GM21723 (cell line): ENCODE results near the gene SPACA7.
"Not testable (repeated sequence)": the region's sequence is repeated elsewhere in the genome, so short reads cannot be mapped to it uniquely, and the experiment has no call there.

Experiments
- ATAC-seq: cut with Tn5 transposase; IDR thresholded peaks from one replicate; pipeline ENCODE4 v1.9.1; 2021; ENCODE audit warnings: mild to moderate bottlenecking, moderate library complexity; ENCODE audit not compliant: unreplicated experiment

The SPACA7 gene

DNA sequence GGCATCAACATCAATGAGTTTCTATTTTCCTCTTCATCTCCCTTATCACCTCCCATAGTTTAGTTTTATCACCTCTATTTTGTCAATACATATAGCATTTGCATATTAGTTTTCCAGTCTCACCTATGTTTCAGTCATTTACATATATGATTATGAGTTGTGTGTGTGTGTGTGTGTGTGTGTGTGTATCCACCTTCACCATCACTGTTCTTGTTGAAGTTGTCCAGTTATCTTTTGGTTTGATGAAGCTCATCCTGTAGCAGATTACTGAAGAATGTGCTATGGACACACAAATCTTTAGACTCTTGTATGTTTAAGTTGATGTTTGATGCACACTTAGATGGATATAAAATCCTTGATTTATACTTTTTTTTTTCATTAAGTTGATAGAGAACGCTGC, 40.5 kb downstream of the SPACA7 start:
- no peak for ATAC-seq

DNA sequence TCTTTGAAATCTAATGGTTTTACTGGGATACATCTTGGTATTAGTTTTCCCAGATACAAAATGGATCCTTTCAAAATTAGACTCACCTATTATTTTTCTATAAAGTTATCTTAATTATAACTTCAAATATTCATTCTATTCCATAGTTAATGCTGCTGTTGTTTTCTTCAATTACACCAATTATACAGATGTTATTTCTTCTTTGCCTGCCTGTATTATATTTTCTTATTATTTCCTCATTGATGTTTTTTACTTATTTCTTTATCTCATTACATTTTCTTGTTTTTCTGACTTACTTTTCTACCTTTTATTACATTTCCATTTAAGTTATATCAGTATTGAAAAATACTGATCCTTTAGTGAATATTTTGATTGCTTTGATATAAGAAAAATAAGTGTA, 40.9 kb downstream of the SPACA7 start:
- ATAC-seq: no peak

- ATAC-seq: no peak
These were observed 47.9 kb downstream of the SPACA7 start for GRCh38 chr13:112424098-112424497.

DNA sequence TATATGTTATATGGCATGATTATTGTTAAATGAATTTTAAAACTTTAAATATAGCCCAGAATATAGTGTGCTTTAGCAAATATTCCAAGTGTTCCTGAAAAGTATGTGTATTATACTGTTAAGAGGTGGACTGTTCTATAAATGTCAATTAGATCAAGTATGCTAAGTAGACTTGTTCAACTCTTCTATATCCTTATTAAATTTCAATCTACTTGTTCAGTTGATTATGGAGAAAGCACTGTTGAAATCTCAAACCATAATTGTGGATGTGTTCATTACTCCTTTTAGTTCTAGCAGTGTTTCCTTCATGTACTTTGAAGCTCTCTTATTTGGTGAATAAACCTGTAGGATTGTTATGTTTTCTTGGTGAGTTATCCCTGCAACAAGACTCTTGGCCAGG, 52.5 kb downstream of the SPACA7 start:
- ATAC-seq: no peak

- no peak for ATAC-seq
These were observed 55.6 kb downstream of the SPACA7 start for GRCh38 chr13:112431734-112432133.

DNA sequence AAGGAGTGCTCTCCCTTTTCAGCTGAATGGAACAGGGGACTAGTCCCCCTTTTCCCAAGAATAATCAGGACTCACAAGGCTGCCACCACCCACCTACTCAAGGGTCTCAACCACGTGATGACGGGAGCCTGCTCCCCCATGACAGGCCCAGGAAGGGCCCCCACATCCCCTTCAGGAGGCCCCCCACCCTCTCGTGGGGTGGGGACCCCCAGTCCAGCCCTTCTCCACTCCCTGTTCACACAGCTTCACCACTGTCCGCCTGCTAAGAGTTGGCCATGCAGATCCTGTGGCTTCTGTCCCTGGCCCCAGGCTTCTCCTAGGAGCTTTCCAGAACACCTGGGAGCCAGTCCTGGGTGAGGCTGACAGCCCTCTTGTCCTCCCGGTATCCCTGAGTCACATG, 56.6 kb downstream of the SPACA7 start:
- not testable (repeated sequence) for ATAC-seq

DNA sequence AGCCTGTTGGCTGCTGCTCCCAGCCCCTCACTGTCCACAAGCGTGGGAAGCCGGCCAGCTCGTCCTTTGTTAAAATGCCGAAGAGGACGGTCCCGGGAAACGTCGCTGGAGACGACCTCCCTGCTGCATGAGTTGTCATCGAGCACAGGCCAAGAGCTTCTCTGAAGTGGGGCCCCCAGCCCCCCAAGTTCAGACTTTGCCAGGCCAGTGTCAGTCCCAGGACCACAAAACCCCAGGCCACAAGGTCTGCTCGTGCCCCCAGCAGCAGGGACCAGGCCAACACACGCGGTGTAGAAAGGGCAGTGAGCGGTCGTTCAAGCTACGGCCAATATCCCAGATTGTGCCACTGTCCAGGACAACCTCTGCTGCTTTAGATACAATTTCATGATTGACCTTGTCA, 57.4 kb downstream of the SPACA7 start:
- not testable (repeated sequence) for ATAC-seq

GRCh38 chr13:112434032-112434431, 57.9 kb downstream of the SPACA7 start:
- ATAC-seq: no peak

GRCh38 chr13:112434937-112435523, 58.9 kb downstream of the SPACA7 start:
- no peak for ATAC-seq

GRCh38 chr13:112435973-112436372, 59.8 kb downstream of the SPACA7 start:
- no peak for ATAC-seq

DNA sequence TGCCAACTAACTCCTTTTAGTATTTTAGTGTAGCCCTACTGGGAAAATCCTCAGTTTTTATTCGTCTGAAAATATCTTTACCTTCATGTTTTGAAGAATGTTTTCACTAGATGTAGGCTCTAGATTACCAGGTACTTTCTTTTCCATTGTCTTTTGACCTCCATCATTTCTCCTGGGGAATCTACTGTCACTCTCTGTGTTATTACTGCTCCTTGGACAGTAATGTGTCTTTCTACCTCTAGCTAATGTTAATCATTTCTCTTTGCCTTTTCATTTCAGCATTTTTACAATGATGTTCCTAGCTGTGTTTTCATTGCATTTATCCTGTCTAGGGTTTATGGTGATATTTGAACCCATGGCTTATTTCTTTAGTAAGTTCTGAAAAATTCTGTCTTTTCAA, 61.9 kb downstream of the SPACA7 start:
- no peak for ATAC-seq

- no peak for ATAC-seq
These were observed 62.4 kb downstream of the SPACA7 start for GRCh38 chr13:112438515-112438914.

DNA sequence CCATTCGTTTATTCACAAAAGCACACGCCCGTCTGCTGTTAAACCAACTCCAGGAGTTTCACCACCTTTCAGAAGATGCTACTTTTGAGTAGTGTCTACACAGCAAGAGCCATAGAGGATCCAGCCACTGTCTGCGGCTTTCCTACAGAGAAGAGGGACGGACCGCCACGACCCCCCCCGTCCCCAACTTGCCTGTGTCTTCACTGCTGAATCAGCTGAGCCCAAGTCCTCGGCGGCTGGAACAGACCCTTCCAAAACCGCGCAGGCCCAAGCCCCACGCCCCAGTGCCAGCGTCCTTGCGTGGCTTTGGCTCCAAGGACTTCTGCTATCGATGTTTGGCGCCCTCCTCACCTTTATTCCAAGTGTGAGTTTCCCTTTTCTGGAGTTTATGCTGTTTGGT, 65.1 kb downstream of the SPACA7 start:
- no peak for ATAC-seq

DNA sequence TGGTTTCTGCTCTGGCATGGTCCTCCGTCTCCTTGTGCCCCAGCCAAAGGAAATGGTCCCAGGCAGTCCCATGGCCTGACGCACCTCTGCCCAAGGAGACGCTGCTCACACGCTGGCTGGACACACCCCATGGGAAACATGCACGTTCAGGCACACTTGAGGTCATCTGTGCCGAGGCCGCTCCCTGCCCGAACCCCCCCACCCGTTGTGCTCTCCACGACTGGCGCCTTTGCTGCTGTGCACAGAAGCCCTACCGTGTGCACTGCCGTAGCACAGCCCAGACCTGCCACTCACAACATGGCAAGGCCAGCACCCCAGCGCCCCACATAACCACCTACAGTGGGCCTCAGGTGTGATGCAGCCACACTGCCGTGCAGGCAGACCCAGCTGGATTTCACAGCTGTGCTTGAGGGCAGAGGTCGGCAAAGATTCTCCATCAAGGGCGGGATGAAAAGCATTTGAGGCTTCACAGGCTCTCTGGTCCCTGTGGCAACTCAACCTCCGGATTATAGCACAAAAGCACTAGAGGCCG, 65.7 kb downstream of the SPACA7 start:
- ATAC-seq: no peak

DNA sequence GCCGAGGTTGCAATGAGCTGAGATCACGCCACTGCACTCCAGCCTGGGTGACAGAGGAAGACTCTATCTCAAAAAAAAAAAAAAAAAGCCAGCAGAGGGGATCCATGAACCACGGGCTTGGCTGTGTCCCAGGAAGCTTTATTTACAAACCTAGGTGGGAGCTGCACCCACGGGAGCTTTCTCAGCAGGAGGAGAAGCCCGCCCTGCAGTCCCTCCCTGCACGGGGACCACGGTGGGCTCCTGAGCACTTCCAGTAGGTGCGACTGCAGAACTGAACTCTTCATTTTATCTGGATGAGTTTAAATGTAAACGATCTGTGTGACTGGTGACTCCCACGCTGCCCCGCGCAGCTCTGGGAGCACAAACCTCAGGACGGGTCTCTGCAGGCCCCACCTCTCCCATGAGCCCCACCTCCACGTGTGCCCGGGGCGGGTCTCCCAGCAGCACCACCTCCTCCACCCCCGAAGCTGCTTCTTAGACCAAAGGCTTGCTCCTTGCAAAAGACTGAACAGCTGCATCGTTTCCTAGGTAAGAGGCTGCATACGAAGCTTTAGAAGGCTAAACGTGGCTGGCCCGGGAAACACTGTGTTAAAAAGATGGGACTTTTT, 66.4 kb downstream of the SPACA7 start:
- no peak for ATAC-seq

DNA sequence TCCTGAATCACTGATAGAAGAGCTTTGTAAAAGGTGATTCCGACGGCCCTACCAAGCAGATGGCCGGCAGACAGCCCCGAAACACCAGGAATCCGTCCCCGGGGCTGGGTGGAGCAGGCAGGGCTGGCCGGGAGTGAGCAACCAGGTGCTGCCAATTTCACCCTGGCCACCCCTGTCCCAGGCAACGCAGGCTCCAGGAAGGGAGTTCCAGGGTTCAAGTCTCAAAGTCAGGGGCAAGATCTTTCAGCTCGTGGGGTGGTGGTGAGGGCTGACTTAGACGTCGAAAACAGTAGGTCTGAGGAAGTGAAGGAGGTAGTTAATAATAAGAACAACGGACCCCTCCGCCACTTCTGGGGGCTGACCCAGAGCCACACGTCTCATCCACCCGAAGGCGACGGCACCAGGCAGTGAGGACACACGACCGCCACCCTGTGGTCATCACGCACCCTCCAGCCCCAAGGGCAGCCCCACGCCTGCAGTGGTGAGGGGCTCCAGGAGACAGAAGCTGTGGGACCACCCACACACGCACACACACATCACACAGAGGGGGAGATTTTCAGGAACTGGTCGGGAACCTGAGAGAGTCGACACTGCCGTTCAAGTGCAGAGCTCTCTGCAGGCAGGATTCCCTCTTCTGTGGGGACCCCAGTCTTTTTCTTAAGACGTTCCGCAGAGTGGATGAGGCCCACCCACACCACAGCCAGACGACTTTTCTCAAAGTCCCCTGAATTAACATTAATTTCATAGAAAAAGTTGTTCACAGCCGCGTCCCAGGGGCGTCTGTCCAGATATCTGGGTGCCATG, 67.2 kb downstream of the SPACA7 start:
- ATAC-seq: no peak

DNA sequence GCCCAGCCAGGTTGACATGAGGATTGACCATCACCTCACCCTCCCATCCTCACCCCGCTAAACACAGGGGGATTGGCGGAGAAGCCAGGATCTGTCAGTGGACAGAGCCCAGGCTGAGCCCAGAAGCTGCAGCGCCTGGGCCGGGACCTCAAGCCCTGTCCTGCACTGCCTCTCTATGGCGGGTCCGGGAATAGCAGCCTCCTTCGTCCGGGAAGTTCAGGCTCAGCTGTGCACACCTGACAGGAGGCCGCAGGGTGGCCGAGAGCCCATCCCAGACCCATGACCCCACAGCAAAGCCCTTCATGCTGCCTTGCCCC, 67.8 kb downstream of the SPACA7 start:
- no peak for ATAC-seq

DNA sequence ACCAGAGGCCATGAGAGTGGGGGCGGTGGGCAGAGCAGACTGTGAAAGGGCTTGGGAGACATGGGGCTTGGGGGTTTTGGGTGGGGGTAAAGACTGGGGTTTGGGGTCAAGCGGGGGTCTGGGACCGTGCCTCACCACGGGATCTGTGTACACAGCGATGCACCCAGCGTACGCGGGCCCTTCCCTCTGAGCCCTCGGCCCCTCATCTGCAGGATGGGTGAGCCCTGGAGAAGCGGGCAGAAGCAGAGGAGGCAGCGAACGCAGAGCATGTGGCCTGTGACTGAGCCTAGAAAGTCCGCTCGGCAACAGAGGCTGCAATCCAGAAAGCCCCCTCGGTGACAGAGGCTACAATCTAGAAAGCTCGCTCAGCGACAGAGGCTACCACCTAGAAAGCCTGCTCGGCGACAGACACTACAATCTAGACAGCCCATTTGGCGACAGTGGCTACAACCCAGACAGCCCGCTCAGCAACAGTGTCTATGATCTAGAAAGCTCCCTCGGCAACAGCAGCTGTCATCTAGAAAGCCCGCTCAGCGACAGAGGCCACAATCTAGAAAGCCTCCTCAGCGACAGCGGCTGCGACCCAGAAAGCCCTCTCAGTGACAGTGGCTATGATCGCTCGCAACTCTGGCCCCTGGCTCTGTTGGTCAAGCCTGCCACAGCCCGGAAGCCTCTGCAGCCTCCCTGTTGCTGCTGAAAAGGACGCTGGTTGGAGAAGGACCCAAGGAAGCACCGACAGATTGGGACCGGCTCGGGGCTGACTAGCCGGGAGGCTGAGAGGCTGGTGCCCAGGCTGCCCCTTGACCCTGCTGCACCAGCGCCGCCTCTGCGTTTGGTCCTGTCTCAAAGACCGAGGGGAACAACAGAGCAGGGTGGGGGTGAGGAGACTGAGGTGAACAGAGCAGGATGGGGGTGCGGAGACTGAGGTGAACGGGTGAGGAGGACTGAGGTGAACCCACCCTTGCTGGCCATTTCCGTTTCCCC, 68.6 kb downstream of the SPACA7 start:
- ATAC-seq: no peak

GRCh38 chr13:112445411-112446271, 69.5 kb downstream of the SPACA7 start:
- no peak for ATAC-seq

DNA sequence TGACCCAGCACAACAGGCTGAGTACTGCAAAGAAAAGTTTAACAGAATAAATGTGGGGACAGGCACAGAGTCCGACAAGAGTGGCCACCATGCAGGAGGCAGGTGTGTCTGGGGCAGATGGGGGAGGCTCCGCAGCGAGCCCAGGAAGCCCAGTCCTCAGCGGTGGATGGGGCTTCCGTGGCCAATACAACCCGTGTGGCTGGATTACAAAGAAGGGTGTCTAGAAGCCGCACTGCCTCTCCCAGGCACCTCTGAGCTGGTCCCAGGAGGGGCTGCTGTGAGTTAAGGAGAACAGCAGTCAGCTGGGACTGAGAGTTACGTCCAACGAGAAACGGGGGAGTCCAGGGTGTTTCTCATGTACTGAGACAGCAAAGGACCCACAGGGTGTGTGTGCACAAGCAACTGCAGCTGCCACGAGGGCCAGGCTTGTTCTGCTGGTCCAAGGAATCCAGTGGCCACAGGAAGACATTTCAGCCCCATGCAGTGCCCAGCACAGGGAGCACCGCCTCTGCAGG, 70.2 kb downstream of the SPACA7 start:
- no peak for ATAC-seq
